MM.1S (cell line): ENCODE data around the gene ATXN3L.

Experiments used
- CTCF ChIP-seq: fragments of 300-600 bp; sonication (generic); IDR thresholded peaks from 2 replicates; pipeline ENCODE4 v1.5.1; 2016; ENCODE audit warnings: antibody characterized with exemption, low read length, mixed read lengths
- EZH2phosphoT487 ChIP-seq: fragments of 300-600 bp; sonication (generic); IDR thresholded peaks from 2 replicates; pipeline ENCODE4 v1.6.1; 2018; ENCODE audit warnings: antibody characterized with exemption, low read length

- no peak for TF ChIP-seq CTCF
- TF ChIP-seq EZH2phosphoT487 = no peak
Observed at GRCh38 chrX:13340182-13340791, 20.4 kb upstream of the ATXN3L start.
